ENCODE results near the gene CCL24.
"Not testable (repeated sequence)": the region's sequence is repeated elsewhere in the genome, so short reads cannot be mapped to it uniquely, and the experiment has no call there.

The CCL24 gene

GRCh38 chr7:75813781-75814236 is at the start of gene CCL24:
TSS of gene CCL24 (minus strand) at chr7:75813806. CDS start at chr7:75813715, 91 bp downstream.
- DNase-seq, result no peak

DNA sequence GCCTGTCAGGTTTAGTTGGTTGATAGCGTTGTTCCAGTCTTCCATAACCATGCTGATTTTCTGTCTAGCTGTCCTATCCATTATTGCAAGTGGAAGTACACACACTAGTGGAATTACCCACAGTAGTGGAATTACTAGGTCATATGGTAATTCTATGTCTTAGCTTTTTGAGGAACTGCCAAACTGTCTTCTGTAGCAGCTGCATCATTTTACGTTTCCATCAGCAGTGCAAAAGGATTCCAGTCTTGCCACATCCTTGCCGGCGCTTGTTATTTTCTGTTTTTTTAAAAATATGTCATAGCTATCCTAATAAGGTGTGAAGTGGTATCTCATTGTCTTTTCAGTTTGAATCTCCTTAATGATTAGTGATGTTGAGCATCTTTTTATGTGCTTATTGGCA is 48.0 kb upstream of the CCL24 start:
- DNase-seq, result no peak

GRCh38 chr7:75858410-75858809 is 44.8 kb upstream of the CCL24 start:
- no peak for DNase-seq

- no peak for DNase-seq
Measured at GRCh38 chr7:75856536-75856935, 42.9 kb upstream of the CCL24 start.

DNA sequence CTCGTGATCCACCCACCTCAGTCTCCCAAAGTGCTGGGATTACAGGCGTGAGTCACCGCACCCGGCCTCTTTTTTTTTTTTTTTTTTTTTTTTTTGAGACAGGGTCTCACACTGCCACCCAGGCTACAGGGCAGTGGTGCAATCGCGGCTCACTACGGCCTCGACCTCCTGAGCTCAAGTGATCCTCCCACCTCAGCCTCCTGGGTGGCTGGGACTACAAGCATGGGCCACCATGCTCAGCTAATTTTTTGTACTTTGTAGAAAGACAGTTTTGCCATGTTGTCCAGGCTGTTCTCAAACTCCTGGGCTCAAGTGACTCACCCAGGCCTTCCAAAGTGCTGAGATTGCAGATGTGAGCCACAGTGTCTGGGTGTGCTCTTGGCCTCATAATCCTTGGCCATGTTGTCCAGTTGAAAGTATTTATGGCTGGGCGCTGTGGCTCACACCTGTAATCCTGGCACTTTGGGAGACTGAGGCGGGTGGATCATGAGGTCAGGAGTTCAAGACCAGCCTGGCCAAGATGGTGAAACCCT is 41.3 kb upstream of the CCL24 start:
- not testable (repeated sequence) for DNase-seq

- no peak for DNase-seq
Measured at GRCh38 chr7:75854233-75854632, 40.6 kb upstream of the CCL24 start.

DNA sequence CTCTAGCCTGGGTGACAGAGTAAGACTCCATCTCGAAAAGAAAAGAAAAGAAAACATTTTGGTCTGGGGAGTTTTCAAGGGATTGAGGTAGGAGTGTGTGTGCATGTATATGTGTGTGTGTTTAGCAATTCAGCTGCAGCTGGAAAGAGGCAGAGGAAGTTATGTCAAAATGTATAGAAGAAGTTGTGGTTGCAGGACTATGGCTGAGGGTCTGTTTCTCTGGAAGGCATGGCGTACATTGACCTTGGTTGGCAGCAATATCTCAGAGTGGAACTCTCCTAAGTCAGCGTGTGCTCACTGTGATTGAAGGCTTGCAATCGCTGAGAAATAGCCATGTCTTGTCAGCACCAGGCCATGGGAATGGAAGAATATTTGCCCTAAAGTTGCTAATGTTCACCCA is 36.6 kb upstream of the CCL24 start:
- DNase-seq, result no peak

DNA sequence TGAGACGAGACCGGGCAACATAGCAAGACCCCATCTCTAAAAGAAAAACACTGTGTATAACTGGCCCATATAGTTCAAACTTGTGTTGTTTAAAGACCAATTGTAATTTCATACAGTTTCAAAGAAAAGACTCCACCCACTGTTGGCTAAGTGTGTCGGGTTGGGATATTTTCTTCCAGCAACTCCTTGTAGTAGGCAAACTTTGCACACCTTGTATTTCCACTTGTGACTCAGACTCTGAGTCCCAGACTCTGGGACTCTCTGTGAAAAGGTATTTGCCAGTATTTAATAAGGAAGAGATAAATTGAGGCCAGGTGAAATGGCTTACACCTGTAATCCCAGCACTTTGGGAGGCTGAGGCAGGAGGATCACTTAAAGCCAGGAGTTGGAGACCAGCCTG is 36.0 kb upstream of the CCL24 start:
- no peak for DNase-seq

- DNase-seq, result no peak
Measured at GRCh38 chr7:75847707-75848106, 34.1 kb upstream of the CCL24 start.

GRCh38 chr7:75845132-75845531 is 31.5 kb upstream of the CCL24 start:
- not testable (repeated sequence) for DNase-seq

GRCh38 chr7:75844158-75844557 is 30.6 kb upstream of the CCL24 start:
- DNase-seq, result no peak

- no peak for DNase-seq
Measured at GRCh38 chr7:75843613-75844116, 30.1 kb upstream of the CCL24 start.

DNA sequence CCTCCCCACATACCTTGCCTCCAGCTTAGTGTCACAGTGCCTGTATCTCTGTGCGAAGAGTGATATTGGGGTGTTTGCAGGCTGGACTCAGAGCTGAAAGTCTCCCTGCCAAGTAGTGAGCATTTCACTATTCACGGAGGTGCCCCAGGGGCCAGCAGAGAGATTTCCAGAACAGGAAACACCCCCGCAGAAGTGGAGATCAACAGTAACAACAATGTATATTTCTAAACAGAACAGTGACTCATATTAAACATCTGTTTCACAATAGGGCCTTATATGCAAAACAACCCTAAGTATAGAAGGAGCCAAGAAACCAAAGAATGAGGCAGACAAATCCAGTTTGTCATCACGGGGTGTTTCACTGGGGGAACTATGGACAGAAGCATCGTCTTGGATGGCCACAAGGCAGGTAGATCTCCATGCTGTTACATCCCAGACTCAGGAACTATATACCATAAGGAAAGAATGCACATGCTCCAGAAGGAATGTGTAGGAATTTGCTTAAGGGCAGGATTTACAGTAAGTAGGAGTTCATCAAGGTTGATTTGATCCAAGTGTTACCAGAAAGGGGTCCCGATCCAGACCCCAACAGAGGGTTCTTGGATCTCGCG is 29.3 kb upstream of the CCL24 start:
- peak; percentile 14 for DNase-seq

DNA sequence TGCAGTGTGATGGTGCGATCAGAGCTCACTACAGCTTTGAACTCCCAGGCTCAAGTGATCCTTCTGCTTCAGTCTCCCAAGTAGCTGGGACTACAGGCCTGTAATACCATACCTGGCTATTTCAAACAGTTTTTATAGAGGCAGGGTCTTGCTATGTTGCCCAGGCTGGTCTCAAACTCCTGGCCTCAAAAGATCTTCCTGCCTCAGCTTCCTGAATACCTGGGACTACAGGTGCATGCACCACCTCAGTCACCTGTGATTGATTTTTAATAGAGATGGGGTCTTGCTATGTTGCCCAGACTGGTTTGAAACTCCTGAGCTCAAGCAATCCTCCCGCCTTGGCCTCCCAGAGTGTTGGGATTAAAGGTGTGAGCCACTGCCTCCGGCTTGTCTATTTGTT is 26.4 kb upstream of the CCL24 start:
- no peak for DNase-seq

DNA sequence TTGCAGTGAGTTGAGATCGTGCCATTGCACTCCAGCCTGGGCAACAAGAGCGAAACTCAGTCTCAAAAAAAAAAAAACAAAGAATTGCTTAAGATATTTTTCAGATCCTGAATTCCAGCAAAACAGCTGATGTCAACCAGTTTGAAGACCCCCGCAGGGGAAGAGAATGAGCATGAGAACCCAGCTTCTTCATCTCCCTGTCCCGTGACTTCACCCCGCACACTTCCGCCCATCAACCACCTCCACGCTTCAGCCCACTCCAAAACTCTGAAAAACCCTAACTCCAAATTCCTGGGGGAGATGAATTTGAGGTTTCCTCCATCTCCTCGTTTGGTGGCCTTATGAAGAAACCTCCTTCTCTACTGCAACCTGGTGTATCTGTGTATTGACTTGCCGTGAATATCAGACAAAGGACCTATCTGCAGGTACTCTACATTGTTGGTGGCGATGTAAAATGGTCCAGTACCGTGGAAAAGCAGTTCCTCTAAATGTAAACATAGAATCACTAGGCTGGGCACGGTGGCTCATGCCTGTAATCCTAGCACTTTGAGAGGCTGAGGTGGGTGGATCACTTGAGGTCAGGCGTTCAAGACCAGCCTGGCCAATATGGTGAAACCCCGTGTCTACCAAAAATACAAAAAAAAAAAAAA is 24.8 kb upstream of the CCL24 start:
- not testable (repeated sequence) for DNase-seq

DNA sequence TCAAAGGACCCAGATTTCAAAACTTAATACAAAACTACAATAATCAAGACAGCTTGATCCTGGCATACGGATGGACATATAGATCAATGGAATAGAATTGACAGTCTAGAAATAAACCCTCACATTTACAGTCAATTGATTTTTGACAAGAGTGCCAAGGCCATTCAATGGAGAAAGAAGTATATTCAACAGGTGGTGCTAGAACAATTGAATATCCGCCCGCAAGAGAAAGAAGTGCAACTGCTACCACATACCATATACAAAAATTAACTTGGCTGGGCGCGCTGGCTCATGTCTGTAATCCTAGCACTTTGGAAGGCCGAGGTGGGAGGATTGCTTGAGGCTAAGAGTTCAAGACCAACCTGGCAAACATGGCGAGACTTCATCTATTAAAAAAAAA is 23.2 kb upstream of the CCL24 start:
- no peak for DNase-seq

GRCh38 chr7:75835688-75836285 is 22.2 kb upstream of the CCL24 start:
- DNase-seq, result no peak

- DNase-seq, result not testable (repeated sequence)
Measured at GRCh38 chr7:75833662-75834061, 20.1 kb upstream of the CCL24 start.

- no peak for DNase-seq
Measured at GRCh38 chr7:75830978-75831377, 17.4 kb upstream of the CCL24 start.

GRCh38 chr7:75829656-75830055 is 16.1 kb upstream of the CCL24 start:
- DNase-seq, result not testable (repeated sequence)

GRCh38 chr7:75823198-75823910 is 9.7 kb upstream of the CCL24 start:
- DNase-seq, result no peak

DNA sequence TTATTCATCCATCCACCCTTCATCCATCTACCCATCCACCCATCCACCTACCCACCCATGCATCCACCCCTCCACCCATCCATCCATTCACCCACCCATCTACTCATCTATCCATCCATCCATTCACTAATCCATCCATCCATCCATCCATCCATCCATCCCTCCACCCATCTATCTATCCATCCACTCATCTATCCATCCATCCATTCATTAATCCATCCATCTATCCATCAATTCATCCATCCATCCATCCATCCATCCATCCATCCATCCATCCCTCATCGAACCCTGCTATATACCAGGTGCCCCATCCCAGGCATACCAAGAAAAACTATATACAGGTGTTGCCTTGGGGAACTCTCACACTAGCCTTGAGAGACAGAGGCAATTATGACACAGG is 7.1 kb upstream of the CCL24 start:
- no peak for DNase-seq

GRCh38 chr7:75819711-75820110 is 6.1 kb upstream of the CCL24 start:
- no peak for DNase-seq
